GM10248 (cell line): ENCODE data around the gene RALGPS1.

ENCODE experiments used
- CTCF ChIA-PET: fragments of 300-600 bp; sonication (Branson Sonifier 250); formaldehyde crosslinking; extraction: SDS; loops from one replicate; lab custom pipeline; 2021; ENCODE audit warnings: antibody characterized with exemption; lab: Yijun Ruan, JAX
- POLR2A ChIA-PET: fragments of 350-650 bp; sonication (Branson Sonifier 250); formaldehyde crosslinking; extraction: SDS; loops from one replicate; lab custom pipeline; 2020; ENCODE audit warnings: antibody characterized with exemption; lab: Yijun Ruan, JAX
- DNase-seq: peaks from one replicate; pipeline ENCODE4 v3.0.0; 2012; ENCODE audit errors: extremely low spot score
- TF ChIP-seq, protein P1 (sequence below): IDR thresholded peaks from 2 replicates; pipeline ENCODE4 v1.5.1; 2012; ENCODE audit warnings: mild to moderate bottlenecking, low read depth; ENCODE audit errors: extremely low read depth, missing control alignments, control extremely low read depth

Gene RALGPS1

DNA sequence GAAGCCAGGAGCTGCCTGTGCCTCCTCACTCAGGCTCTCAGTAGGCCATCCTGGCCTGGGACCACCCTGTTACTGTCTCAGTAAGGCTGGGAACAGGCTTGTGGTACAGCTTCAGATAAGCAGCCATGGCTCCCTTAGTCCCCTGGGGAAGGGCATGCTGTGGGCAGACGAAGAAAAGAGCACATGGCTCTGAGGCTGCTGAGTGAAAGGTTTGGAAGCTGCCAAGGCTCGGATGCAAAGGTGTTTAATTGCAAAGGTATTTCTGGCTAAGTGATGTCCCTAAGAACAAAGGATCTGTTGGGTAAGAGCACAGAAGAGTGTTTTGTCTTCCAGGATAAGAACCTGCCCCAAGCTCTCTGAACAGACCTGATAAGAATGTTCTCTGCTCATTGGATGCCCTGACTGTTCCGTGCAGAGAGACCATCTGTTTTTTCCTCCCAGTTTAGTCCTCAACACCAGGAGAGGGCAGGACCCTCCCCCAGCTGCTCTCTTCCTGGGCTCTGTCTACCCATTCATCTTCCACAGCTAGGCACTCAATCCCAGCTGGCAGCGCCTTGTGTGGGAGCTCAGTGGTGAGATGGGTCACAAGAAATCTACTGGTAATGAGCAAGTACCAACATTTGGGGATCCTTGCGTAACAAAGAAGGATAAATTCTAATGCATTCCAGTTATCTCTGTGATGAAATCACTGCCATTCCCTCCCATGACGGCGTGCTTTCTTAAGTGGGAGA is 190.2 kb downstream of the RALGPS1 start:
- DNase-seq = no peak
- ChIA-PET POLR2A (no interaction called here), CTCF (no interaction called here)

DNA sequence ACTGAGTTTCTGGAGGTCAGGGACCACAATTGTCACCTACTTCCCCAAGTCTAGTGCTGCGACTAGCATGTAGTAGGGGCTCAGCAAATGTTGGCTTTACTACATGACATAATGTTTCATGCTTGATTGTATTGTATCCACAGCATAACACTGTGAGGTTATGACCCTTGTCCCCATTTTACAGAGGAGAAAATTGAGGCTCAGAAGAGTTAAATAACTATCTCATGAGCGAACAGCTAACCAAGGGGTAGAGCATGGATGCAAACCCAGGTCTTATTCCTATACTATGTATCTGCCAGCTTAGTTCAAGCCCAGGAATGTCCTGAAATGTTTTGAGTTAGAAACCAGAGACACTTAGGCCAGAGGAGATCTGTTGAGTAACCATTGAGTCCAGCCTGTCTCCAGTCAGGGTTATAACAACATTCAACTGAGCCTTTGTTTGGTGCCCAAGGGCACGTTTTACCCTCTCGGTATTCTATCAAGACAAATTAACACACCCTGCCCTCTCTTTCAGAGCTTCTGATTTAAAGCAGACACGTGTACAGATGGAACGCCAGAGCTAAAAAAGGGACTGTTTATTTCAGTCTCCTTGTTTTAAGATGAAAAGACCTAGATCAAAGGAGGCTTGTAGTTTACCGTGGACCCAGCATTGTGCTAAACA is 191.4 kb downstream of the RALGPS1 start:
- DNase-seq = no peak
- POLR2A ChIA-PET = no interaction called here
- CTCF ChIA-PET = interaction anchor here (1.5 kb wide), 1 partner anchor 14 kb away, joined by 5 read pairs; no protein-coding TSS in a partner anchor
- TF ChIP-seq, protein P1, sequence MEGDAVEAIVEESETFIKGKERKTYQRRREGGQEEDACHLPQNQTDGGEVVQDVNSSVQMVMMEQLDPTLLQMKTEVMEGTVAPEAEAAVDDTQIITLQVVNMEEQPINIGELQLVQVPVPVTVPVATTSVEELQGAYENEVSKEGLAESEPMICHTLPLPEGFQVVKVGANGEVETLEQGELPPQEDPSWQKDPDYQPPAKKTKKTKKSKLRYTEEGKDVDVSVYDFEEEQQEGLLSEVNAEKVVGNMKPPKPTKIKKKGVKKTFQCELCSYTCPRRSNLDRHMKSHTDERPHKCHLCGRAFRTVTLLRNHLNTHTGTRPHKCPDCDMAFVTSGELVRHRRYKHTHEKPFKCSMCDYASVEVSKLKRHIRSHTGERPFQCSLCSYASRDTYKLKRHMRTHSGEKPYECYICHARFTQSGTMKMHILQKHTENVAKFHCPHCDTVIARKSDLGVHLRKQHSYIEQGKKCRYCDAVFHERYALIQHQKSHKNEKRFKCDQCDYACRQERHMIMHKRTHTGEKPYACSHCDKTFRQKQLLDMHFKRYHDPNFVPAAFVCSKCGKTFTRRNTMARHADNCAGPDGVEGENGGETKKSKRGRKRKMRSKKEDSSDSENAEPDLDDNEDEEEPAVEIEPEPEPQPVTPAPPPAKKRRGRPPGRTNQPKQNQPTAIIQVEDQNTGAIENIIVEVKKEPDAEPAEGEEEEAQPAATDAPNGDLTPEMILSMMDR = no peak

More for the DNA sequence above, 190.2 kb downstream of the RALGPS1 start:
- TF ChIP-seq, protein P1 = no peak

DNA sequence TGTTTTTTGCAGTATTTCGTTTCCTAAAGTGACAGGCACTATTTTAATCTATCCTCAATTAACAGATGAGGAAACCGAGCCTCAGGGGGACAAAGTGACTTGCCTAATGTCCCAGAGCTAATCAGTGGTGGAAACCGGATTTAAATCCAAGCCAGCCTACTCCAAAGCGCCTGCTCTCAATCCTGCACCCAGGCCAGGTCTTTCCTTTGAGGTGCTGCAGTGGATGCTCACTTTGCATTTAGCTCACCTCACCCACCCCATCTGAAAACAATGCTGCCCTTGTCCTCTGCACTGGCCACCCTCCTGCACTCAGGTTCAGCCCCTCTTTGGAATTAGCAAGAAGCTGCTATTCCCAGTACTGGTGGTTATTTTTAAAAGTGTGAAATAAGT is 191.9 kb downstream of the RALGPS1 start:
- TF ChIP-seq, protein P1 = no peak
- ChIA-PET CTCF (interaction anchor here (1.2 to 1.5 kb wide), 2 partner anchors 10 to 13 kb away, joined by 3 to 5 read pairs; no protein-coding TSS in a partner anchor), POLR2A (no interaction called here)
- DNase-seq = no peak

DNA sequence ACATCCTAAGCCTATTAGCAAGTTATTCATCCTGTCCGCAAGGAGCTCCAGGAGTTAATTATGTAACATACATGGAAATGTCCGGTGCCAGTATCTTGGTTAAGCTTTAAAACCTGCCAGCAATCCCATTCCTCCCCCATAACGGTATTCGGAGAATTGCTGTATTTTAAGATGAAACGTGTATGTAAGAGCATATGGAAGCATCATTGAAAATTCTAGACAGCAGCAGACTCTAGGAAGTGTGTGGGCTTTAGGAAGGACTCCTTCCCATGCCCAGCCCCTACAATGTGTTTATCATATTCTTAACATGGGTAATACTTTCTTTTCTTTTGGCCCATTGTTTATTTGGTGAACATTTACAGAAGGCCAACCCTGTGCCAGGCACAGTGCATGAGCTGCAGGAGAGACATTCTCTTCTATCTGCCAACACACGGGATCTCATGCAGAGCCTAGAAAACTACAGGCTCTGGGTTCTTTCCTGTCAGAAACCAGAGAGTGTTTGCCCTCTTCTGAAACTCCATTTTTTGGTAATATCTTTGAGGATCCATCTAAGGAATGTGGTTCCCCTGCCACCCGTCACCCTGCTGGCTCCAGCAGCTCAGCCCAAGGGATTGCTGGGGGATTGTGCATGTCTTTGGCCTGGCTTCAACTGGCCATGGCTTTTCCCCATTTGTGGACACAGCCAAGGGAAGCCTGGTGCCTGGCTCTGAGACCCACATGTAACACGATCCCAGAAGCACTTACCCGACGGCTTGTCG is 192.8 kb downstream of the RALGPS1 start:
- ChIA-PET CTCF (interaction anchor here (0.9 to 1.5 kb wide), 3 partner anchors 11 to 14 kb away, joined by 3 to 5 read pairs (median 3); no protein-coding TSS in a partner anchor), POLR2A (no interaction called here)
- DNase-seq = no peak
- TF ChIP-seq, protein P1 = no peak

DNA sequence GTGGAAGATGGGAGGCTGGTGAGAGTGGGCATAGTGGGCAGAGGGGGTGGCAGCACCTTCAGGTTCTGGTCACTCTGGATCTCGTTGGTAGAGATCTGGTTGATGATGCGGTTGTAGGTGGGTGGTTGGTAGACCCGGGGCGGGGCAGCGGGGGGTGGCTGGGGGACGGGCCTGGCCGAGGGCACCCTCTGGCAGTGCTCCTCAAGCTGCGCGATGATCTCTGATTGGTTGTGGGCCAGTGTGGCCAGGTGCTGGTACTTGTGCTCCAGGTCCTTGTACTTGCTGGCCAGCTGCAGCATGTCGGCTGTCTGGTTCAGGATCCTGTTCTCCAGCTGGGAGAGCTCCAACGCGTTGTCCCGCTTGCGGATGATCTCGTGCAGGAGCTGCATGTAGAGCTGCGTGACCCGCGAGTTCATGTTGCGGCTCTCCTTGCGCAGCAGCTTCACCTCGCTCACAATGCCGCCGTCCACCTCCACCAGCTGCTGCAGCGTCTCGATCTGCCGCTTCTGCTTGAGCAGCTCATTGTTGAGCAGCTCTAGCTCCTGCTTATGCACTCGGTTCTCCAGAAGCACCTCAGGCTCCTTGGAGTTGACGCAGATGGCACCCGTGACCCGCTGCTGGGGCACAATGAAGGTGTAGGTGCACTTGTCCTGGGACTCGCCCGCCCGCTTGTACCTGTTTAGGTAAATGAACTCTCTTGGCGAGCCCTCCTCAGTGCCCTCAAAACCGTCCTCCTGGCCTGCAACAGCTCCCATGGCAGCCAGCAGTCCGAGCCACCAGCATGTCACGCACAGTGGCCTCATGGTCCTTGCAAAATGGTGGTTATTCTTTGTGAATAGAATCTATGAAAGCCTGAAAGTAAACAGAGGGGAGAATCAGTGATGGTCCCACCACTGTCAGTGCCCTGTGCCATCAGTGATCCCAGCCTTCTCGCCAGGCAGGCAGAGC is 193.6 kb downstream of the RALGPS1 start:
- no peak for DNase-seq
- ChIA-PET POLR2A (no interaction called here), CTCF (interaction anchor here (0.8 to 0.9 kb wide), 2 partner anchors 13 to 187 kb away, joined by 3 read pairs; no protein-coding TSS in a partner anchor)
- TF ChIP-seq, protein P1 = no peak
